CD1c-positive myeloid dendritic cell (primary cell): ENCODE data around the gene CHCHD6.

Experiments used
- DNase-seq: peaks from one replicate; pipeline ENCODE4 v3.0.0-alpha.2; 2016; ENCODE audit errors: extremely low spot score

CHCHD6 gene

DNA sequence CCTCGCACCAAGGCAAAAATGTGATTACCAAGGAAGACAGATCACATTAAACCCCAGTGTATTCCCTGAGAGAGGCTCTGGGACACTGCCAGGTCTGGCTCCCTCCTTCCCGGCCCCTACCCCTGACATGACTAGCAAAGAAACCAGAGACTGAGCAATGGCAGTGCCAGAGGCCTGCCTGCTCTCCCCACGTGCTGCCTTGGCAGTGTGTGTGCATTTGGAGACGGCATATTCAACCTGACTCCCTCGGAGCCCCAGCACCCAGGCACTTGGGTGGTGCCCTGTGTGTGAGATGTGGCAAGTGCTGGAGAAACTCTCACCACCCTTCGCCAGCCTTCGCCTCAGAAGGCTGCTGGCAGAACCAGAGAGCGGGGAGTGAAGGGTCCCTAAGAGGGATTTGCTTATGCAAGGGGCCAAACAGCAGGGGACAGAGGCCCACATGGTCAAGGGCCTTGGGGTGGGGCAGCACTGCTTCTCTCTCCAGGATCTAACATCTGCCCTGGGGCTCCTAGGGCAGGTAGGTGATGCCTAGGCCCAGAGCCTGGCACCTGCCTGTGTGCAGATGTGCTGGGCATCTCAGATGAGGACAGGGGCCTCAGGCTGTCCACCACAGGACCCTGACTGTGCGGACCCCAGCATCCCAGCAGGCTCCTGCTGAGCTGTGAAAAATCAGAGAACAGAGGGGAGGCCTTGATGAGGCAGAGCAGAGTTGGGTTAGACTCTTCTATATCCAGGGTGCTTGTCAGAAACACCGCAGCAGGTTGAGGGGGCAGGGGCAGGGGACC, 255.3 kb downstream of the CHCHD6 start:
- DNase-seq = no peak

GRCh38 chr3:126959921-126960603, 256.0 kb downstream of the CHCHD6 start:
- DNase-seq = no peak

- no peak for DNase-seq
These were observed 256.6 kb downstream of the CHCHD6 start for GRCh38 chr3:126960604-126960995.

DNA sequence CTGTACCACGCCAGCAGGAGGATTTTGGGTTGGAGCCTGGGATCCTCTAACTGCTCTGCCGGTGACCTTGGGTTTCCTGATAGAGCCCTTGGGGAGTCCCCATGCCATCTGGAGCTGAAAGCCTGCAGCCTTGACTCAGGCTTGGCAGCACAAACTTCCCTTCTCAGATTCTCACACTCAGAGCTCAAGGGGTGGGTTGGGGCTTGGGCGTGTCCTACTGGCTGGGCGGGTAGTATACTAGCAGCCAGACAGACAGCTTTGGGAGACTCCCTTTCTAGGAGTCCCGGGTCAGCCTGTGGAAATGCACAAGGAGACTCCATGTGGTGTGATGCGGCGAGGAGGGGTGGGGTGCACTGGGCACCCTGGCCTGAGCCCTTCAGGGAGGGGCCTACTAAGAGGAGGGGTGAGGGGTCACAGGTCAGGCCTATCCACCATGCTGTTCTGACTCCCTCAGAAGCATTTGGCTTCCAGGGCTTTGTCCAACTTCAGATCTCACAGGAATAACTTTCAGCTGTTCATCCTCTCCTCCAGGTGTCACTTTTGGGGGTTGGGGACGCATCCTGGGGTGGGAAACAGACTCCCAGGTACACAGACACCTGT, 257.3 kb downstream of the CHCHD6 start:
- peak; percentile 33 for DNase-seq

DNA sequence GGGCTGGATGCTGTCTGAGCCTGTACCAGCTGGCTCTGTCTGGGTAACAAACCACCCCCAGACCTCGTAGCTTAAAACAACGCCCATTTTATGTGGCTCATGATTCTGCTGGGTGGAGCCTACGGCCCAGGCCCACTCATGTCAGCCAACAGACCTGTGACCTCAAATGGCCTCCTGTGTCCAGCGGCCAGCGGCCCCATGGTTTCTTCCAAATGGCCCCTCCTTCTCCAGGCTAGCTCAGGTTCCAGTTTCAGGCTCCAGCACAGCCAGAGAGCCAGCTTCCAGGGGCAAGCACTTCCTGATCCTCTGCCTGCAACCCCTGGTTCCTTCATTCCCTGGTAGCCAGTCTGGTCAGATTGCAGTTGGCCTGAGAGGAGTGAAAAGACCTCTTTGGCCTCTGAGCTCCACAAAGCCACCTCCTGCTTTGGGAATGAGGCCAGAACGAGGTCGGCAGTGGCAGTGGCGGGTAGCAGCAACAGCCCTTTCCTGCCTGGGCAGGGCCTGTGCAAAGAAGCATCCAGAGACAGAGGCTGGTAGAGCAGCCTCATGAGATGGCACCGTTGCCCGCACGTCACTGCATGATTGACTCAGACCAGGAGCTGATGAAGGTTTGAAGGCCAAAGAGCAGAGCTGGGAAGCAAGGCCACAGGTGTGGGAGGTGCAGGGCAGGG, 257.9 kb downstream of the CHCHD6 start:
- DNase-seq = peak; percentile 25

DNA sequence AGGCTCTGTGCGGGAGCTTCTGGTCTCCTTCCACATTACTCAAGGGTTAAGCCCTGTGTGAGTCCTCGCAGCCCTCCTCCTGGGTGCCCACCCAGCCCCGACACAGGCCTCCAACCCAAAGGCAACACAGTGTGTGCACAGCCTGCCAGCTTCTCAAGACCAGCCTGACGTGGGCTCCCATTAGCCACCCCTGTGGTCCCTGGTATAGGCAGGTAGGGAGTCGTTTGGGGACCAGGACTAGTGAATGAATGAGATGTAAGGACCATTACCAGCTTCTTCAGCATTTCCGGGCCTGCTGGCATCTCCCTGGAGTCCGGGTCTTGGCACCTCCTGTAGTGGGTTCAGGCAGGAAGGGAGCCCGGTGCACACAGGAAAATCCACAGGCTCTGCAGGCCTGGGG, 258.7 kb downstream of the CHCHD6 start:
- DNase-seq = no peak

DNA sequence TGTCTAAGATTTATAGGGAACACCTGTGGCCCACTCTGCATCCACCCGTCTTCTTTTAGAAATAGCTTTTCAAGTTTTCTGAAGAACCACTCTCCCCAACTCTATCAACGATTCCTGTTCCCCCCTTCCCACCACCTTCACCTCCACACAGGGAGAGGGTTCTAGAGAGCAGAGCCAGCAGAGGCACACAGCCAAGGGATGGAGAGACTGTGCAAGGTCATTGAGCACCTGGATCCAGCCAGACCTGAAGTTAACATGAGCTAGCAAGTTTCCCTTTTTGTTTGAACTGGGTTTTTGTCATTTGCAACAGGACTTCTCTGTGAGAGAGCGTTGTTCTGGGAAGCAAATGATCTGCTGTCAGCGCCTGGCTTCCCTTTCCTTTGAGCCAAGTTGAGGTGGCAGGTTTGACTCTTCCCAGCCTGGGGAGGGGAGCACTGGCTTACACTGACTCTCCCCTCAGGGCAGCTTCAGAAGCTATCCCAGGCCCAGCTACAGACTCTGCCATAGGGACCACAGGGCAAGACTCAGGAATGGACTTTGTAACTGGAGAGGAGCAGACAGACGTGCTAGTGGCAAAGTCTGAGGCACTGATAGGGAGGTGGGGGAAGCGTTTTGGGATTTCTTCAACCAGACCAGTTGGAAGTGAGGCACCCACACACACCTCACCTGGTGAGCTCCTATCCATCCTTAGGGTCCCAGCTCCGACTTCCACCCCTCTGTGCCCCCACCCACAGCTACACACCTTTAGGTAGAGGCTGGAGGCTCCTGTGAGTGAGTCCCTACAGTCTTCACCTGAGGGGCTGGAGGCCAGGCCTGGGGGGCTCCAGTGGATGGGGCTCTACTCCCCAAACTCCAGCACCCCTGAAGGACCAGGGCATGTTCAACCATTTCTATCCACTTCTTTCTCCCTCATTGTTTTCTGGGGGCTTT, 259.5 kb downstream of the CHCHD6 start:
- DNase-seq = no peak

DNA sequence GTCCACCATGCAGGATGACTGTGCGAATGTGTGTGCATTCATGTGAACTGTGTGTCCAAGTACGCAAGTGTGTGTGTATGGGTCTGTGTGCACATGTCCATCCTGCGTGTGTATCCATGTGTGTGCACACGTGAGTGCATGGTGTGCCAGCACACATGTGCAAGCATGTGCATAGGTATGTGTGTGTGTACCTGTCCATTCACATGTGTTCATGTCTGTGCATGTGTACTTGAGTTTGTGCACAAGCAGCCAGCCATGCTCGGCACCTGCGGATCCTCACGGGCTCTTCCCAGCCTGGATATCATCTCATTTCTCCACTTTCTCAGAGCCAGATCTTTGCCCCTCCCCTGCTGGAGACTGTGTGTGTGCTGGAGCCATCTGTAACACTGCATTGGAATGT, 260.2 kb downstream of the CHCHD6 start:
- no peak for DNase-seq

- no peak for DNase-seq
These were observed 260.9 kb downstream of the CHCHD6 start for GRCh38 chr3:126964950-126965349.

DNA sequence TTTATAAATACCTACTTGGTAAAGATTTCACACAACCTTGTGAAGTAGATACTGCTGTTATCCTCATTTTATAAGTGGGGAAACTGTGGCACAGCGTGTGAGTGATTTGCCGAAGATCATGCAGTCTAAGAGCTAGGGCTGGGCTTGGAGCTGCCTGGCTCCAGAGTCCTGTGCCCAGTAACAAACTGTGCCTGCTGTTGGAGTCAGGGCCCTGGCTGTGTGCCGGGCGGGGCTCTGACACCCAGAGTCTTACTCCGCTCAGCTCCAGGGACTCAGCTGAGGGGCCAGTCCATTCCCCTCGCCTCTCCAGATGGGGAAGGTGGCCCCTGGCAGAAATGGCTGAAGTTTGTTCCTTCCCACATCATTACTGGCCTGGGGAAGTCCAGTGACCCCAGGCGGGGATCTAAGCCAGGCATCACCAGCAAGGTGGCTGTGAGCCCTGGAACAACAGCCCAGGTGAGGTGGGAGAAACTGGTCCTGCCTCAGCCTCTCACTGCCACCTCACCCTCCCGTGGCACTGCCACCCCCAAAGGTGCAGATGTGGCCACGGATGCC, 261.6 kb downstream of the CHCHD6 start:
- DNase-seq = no peak

GRCh38 chr3:126967386-126967785, 263.3 kb downstream of the CHCHD6 start:
- DNase-seq = no peak

DNA sequence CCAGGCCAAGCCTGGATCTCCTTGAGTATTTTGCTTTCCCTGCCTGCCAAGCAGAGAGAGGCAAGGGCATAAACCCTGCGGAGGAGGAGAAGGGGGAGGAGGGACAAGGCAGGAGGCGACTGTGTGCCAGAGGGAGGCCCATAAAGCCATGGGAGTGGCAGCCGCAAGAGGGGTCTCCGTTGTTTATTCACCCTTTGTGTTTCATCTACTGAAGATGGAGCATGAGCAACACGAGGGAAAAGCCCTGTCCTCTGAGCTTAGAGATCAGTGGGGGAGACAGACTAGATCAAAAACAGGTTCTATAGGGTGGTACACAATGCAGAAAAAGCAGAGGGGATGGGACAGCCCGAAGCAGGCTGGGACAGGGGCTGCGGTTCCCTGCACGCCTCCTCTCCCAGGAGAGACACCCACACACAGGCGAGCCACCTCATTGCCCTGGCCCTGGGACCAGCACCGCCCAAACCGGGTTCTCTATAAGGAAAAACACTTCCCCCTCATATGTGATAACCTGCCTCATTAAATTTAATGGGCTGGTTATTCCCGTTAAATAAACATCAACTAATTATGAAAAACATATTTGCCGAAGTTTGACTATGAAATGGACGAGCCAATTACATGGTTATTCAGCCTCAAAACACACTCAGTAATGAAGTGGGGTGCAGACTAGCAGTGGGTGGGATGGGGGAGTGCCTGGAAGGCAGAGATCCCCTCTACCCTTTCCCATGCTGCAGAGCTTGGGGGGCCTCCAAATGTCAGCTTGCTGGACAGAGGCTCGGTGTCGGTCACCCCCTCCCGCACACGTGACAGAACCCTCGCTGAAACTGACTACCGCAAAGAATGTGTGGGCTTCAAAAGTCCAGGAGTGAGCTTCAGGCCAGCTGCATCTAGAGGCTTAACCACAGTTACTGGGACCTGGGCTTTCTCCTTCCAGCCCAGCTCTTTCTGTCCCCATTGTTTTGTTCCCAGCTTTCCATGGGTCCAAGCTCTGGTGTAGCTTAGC, 264.7 kb downstream of the CHCHD6 start:
- no peak for DNase-seq

- DNase-seq = no peak
These were observed 265.5 kb downstream of the CHCHD6 start for GRCh38 chr3:126969586-126969985.

GRCh38 chr3:126970101-126970500, 266.1 kb downstream of the CHCHD6 start:
- DNase-seq = no peak

DNA sequence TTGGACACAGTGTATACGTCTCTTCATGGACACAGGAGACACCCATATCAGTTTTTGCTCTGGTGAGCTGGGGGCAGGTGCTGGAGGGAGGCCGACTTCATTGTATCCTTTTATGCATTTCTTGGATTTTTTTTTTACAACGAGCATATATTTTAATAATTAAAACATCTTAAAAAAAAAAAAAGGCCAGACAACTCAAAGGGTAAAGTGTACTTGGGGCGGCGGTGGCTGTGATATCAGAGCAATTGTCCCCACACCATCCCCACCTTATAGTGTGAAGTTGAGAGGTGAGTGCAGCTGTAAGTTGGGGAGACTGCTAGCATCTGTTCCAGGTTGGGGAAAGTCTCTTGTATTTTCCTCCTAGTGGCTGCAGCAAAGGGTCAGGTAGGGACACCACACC, 266.9 kb downstream of the CHCHD6 start:
- no peak for DNase-seq

DNA sequence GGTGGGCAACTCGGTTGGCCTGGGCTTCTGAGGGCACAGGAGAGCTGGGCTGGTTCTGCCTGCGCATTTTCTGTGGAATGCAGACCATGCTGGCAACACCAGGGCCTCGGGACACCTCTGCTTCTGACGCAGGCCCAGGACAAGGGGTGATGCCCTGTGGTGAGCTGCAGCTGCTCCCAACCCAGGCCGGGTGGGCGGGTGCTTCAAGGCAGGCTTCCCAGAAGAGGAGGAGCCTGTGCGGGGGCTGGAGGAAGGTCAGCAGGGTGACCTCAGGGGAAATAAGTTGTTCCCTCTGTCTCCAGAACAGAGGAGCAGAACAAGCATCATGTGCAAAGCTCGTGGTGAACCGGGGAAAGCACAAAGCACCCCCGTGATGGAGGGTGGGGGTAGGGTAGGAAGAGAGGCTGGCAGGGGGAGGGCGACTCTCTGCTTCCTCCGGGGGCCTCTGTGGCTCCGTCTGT, 267.9 kb downstream of the CHCHD6 start:
- DNase-seq = peak; percentile 94

DNA sequence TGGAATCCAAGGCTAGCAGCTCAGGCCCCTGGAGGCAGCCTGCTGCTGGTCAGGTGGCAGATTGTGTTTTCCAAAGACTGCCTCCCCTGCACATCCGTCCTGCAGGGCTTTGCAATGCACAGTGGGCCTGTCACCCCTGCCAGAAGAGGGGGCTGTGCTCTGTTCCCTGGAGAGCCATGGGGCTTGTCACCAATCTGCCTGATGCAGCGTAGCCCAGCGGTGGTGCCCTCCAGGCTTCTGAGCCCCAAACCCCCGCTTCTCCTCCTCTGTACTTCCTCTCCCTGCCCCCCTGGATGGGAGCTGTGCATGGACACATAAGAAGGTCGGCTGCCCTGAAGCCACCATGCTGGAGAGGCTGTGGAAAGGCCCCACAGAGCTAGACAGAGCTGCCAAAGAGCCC, 268.8 kb downstream of the CHCHD6 start:
- no peak for DNase-seq

- no peak for DNase-seq
These were observed 269.8 kb downstream of the CHCHD6 start for GRCh38 chr3:126973814-126974213.

DNA sequence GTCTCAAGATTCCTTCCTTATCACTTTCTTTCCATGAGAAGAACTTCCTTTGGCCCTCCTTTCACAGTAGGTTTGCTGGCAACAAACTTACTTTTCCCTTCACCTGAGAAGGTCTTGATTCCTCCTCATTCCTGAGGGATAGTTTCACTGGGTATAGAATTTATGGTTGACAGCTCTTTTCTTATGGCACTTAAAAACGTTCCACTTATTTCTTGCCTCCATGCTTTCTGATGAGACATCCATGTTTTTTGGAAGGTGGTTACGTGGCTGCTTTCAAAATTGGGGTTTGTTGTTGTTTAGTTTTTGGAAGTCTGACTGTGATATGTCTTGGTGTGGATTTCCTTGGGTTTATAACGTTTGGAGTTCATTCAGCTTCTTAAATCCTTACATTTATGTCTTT, 270.7 kb downstream of the CHCHD6 start:
- no peak for DNase-seq

- DNase-seq = no peak
These were observed 272.9 kb downstream of the CHCHD6 start for GRCh38 chr3:126976906-126977305.
